Osteoblast (primary cell): ENCODE results near the gene UBTD2. TPM values are rescaled to one million over a fixed set of nuclear protein-coding genes. Genes with fewer than 3 reads are reported as not detected.

Source experiments
- DNase-seq: peaks from one replicate; pipeline ENCODE4 v3.0.0; 2011; ENCODE audit warnings: low spot score, mixed read lengths; ENCODE audit not compliant: insufficient read length; ENCODE audit errors: missing footprints
- H2AFZ ChIP-seq: 2 replicates; pipeline ENCODE4 v1.6.0; 2011; ENCODE audit warnings: mild to moderate bottlenecking, low read length
- H3K27ac ChIP-seq: 2 replicates; pipeline ENCODE4 v1.5.1; 2011; ENCODE audit warnings: mild to moderate bottlenecking, low read depth, low read length, moderate library complexity
- H3K27me3 ChIP-seq: 2 replicates; pipeline ENCODE4 v1.6.0; 2012; ENCODE audit warnings: mild to moderate bottlenecking, control low read depth, inconsistent platforms, low read length, moderate library complexity; ENCODE audit not compliant: insufficient read depth
- H3K36me3 ChIP-seq: 2 replicates; pipeline ENCODE4 v1.5.1; 2011; ENCODE audit warnings: mild to moderate bottlenecking, low read length, control low read depth, moderate library complexity; ENCODE audit not compliant: insufficient read depth
- H3K4me1 ChIP-seq: 2 replicates; pipeline ENCODE4 v1.5.1; 2011; ENCODE audit warnings: mild to moderate bottlenecking, low read length, control low read depth, moderate library complexity; ENCODE audit not compliant: insufficient read depth
- H3K4me2 ChIP-seq: 2 replicates; pipeline ENCODE4 v1.6.0; 2011; ENCODE audit warnings: mild to moderate bottlenecking, low read length; ENCODE audit not compliant: insufficient read depth
- H3K4me3 ChIP-seq: fragments of 200-600 bp; sonication (generic); 3 replicates; pipeline ENCODE4 v1.5.1; 2012; ENCODE audit warnings: mild to moderate bottlenecking, low read length, inconsistent platforms; ENCODE audit not compliant: insufficient read depth
- H3K79me2 ChIP-seq: 2 replicates; pipeline ENCODE4 v1.6.0; 2012; ENCODE audit warnings: mild to moderate bottlenecking, low read length, control low read depth, inconsistent platforms; ENCODE audit not compliant: insufficient read depth
- H3K9me3 ChIP-seq: 2 replicates; pipeline ENCODE4 v1.5.1; 2011; ENCODE audit warnings: low read depth, low read length, control low read depth
- H4K20me1 ChIP-seq: 2 replicates; pipeline ENCODE4 v1.6.0; 2012; ENCODE audit warnings: mild to moderate bottlenecking, low read length, control low read depth; ENCODE audit not compliant: insufficient read depth
- total RNA-seq: library from RNA; depleted of rRNA; stranded (reverse); fragments of >200 nt; gene quantifications from 2 replicates; pipeline ENCODE4 v1.2.3, GENCODE V29; 2012
- TF ChIP-seq, protein P1 (sequence below): IDR thresholded peaks from 2 replicates; pipeline ENCODE4 v1.5.1; 2011; ENCODE audit warnings: mild to moderate bottlenecking, low read depth, low read length, moderate library complexity; ENCODE audit errors: extremely low read depth

UBTD2 gene
- total RNA-seq, 1 donor = 37.6 TPM

- peaks cover 11% of the 10 kb centered on the region for H3K4me1 ChIP-seq
- H3K4me3 ChIP-seq = no peak overlapping the region
- no peaks in the 10 kb centered on the region for H3K36me3 ChIP-seq
- H3K9me3 ChIP-seq = no peaks in the 10 kb centered on the region
- no peak overlapping the region for H2AFZ ChIP-seq
- no peak overlapping the region for H3K27ac ChIP-seq
- DNase-seq = no peak
- H4K20me1 ChIP-seq = no peaks in the 10 kb centered on the region
- no peaks in the 10 kb centered on the region for H3K27me3 ChIP-seq
- no peak overlapping the region for H3K4me2 ChIP-seq
- TF ChIP-seq, protein P1, sequence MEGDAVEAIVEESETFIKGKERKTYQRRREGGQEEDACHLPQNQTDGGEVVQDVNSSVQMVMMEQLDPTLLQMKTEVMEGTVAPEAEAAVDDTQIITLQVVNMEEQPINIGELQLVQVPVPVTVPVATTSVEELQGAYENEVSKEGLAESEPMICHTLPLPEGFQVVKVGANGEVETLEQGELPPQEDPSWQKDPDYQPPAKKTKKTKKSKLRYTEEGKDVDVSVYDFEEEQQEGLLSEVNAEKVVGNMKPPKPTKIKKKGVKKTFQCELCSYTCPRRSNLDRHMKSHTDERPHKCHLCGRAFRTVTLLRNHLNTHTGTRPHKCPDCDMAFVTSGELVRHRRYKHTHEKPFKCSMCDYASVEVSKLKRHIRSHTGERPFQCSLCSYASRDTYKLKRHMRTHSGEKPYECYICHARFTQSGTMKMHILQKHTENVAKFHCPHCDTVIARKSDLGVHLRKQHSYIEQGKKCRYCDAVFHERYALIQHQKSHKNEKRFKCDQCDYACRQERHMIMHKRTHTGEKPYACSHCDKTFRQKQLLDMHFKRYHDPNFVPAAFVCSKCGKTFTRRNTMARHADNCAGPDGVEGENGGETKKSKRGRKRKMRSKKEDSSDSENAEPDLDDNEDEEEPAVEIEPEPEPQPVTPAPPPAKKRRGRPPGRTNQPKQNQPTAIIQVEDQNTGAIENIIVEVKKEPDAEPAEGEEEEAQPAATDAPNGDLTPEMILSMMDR = no peak
- no peaks in the 10 kb centered on the region for H3K79me2 ChIP-seq
These were observed 20.2 kb upstream of the UBTD2 start for GRCh38 chr5:172303572-172304335.

GRCh38 chr5:172303162-172303561, 19.6 kb upstream of the UBTD2 start:
- H3K27me3 ChIP-seq = no peaks in the 10 kb centered on the region
- TF ChIP-seq, protein P1 = no peak
- no peak overlapping the region for H3K4me3 ChIP-seq
- H3K79me2 ChIP-seq = no peaks in the 10 kb centered on the region
- DNase-seq = no peak
- no peaks in the 10 kb centered on the region for H3K9me3 ChIP-seq
- no peak overlapping the region for H2AFZ ChIP-seq
- H3K36me3 ChIP-seq = no peaks in the 10 kb centered on the region
- no peak overlapping the region for H3K27ac ChIP-seq
- H3K4me2 ChIP-seq = no peak overlapping the region
- no peaks in the 10 kb centered on the region for H4K20me1 ChIP-seq
- H3K4me1 ChIP-seq = peaks cover 11% of the 10 kb centered on the region

- Histone ChIP-seq H3K9me3 (no peaks in the 10 kb centered on the region), H3K36me3 (no peaks in the 10 kb centered on the region), H3K27ac (no peak overlapping the region), H3K27me3 (no peaks in the 10 kb centered on the region), H3K4me3 (no peak overlapping the region), H3K79me2 (no peaks in the 10 kb centered on the region), H3K4me2 (no peak overlapping the region), H3K4me1 (peaks cover 11% of the 10 kb centered on the region), H4K20me1 (no peaks in the 10 kb centered on the region), H2AFZ (peak overlapping the region; percentile 66)
- TF ChIP-seq, protein P1 = no peak
- DNase-seq = no peak
These were observed 18.6 kb upstream of the UBTD2 start for GRCh38 chr5:172302047-172302710.

- no peak overlapping the region for H3K4me3 ChIP-seq
- H3K27ac ChIP-seq = no peak overlapping the region
- H2AFZ ChIP-seq = no peak overlapping the region
- peak; percentile 62 for DNase-seq
- H3K36me3 ChIP-seq = no peaks in the 10 kb centered on the region
- no peaks in the 10 kb centered on the region for H4K20me1 ChIP-seq
- H3K9me3 ChIP-seq = no peaks in the 10 kb centered on the region
- no peak overlapping the region for H3K4me2 ChIP-seq
- no peaks in the 10 kb centered on the region for H3K79me2 ChIP-seq
- TF ChIP-seq, protein P1 = no peak
- peaks cover 1% of the 10 kb centered on the region for H3K27me3 ChIP-seq
- peaks cover 11% of the 10 kb centered on the region for H3K4me1 ChIP-seq
These were observed 16.4 kb upstream of the UBTD2 start for GRCh38 chr5:172299916-172300439.
